ENCODE data around the gene C12orf50.
"Not testable (repeated sequence)": the region's sequence is repeated elsewhere in the genome, so short reads cannot be mapped to it uniquely, and the experiment has no call there.

The C12orf50 gene

DNA sequence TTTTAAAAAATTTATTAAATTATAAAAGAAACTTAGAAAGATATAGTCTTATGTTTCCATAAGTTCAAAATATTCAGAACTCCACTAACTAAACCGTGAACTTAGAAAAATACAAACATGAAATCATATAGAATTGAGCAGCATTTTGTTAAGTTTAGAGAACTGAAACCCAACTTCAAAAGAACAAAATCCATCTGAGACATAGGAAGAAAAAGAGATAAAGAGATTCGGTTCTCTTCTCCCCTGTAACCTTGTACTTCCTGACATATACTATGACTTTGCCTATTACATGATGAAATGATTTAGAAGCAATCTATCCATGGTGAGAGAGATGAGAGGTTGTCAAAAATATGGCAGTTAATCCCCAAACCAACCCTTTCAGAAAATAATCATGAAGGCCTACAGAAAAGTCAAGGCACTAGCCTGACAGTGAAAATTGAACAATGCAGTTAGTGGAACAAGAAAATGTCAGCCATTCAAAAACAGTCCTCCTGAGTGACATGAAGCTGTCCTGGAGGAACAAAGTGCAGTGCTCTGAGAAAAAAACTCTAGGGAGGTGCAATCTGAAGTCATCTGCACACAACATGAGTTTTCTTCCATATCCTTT is 44.0 kb downstream of the C12orf50 start:
- DNase-seq, result no peak

DNA sequence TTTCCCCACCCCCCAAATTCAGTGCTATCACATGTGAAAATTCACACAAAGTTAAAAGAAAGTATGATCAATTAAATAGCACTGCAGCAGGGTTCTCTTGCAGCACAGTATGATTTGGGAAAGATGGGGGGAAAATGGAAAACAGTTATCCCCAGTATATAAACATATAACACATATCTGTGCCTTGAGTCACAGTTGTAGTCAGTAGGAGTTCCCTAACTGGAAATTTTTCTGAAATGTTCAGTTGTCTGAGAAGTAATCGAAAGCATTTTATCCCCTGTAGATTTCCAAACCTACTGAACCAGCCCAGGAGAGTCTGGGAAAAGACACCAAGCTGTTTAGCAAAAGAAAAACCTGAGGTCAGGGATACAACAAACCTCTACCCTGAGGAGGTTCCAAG is 47.0 kb downstream of the C12orf50 start:
- no peak for DNase-seq

GRCh38 chr12:87981495-87981894 is 47.7 kb downstream of the C12orf50 start:
- no peak for DNase-seq

DNA sequence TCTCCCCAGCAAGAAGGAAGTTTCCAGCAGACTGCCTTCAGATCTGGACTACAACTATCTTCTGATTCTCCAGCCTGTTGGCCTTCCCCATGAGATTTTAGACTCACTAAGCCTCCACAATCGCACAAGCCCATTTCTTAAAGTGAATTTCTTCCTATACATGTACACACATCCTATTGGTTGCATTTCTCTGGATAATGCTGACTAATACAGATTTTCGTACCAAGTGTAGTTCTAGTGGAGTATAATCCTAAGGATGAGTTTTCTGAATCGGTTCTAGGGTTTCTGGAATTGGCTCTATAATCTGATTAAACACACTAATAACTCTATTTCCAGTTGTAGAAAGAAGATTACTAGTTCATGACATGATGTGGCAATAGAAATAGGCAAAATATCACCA is 53.3 kb downstream of the C12orf50 start:
- no peak for DNase-seq

DNA sequence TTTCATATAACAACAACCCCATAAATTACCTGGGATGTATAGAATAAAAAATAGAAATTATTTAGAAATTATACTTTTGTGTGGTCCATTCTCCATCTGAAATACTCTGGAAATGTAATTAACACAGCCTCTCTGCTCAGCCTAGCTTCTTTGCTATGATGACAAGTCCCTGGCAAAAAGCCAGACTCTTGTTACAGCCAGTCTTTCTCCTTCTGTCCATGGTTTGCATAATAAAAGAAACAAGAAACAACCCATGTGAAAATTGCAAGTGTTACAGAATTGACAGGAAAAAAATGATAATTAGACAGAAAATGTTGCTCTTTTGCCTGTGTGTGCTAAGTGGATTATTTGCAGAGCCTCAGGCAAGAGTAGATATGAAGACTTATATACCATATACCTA is 61.3 kb downstream of the C12orf50 start:
- peak; percentile 63 for DNase-seq

- DNase-seq, result peak; percentile 93
Observed at GRCh38 chr12:87960566-87960965, 68.6 kb downstream of the C12orf50 start.

- DNase-seq, result not testable (repeated sequence)
Observed at GRCh38 chr12:87954028-87954427, 75.2 kb downstream of the C12orf50 start.

DNA sequence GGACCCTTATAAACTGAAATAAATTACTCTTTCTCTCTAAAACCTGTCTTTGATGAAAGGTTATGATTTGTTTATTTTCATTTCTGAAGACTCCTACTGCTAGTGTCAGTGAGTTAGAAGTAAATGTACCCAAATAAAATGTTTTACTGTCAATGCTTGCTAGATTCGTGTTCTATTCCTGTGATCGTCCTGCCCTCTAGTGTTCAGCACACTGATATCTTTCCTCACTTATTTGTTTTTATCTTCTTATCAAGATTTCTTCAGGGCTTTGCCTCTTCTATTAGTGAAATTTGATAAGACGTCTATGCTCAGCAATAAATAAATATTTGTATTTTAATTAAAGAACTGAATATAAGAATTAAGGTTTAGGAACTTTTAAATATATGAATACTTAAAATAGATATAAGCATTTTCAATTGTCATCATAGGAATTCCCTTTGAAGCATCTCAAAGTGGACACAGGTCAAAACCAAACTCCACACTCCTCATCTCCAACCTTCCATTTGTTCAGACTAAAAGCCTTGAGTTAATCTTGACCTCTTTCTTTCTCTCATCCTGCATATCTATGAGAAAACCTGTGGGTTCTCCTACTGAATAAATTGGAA is 75.8 kb downstream of the C12orf50 start:
- peak; percentile 56 for DNase-seq

DNA sequence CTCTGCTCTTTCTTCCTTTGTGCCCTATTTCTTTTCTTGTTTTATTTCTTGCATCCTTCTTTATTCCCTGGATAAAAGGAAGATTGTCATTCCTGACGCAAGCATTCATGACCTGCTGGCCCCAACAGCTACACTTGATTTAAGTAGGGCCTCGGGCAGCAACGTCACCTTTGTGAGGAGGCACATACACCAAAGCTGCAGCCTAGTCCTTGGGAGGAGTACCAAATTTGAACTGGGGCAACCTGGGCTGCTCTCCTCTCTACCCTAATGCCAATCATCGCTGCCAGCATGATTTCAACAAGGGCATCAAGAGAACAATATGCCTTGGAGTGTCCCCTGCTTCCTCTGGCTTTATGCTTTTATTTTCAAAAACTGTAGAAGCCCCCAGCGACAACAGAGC is 76.4 kb downstream of the C12orf50 start:
- DNase-seq, result no peak

DNA sequence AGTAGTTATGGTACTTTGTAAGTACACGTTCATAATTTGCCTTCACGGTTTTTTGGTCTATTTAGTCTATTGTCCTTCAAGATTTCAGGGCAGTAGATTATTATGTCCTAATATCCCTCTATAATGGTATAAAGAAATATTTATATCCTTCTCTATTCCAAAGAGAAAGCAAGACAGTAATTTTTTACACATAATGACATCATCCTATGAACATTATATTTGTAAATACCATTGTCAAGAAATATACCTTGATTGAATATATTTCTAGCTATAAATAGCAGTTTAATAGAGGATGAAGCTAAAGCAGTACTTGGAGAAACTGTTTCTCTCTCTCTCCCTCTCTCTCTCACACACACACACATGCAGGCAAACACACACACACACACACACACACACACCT is 77.0 kb downstream of the C12orf50 start:
- no peak for DNase-seq

GRCh38 chr12:87943762-87944161 is 85.4 kb downstream of the C12orf50 start:
- peak; percentile 96 for DNase-seq

- DNase-seq, result peak; percentile 89
Observed at GRCh38 chr12:87943023-87943422, 86.2 kb downstream of the C12orf50 start.

DNA sequence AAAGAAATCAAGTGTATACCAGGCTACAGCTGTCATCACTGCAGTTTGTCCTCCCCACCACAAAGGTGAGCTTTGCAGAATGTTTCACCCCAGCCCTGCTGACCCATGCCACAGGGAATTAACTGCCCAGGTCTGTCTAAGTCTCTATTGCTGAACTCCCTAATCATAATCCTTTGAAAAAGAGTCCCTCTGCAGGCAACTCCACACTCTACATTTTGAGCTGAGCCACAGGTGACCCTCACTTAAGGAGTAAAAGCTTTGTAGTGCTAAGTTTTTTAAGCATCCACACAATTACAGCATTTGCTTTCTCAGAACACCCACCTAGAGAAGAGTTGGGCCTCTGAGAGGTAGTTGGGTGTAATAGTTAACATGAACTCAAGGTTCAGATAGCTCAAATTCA is 90.0 kb downstream of the C12orf50 start:
- no peak for DNase-seq

- no peak for DNase-seq
Observed at GRCh38 chr12:87935216-87935615, 94.0 kb downstream of the C12orf50 start.

DNA sequence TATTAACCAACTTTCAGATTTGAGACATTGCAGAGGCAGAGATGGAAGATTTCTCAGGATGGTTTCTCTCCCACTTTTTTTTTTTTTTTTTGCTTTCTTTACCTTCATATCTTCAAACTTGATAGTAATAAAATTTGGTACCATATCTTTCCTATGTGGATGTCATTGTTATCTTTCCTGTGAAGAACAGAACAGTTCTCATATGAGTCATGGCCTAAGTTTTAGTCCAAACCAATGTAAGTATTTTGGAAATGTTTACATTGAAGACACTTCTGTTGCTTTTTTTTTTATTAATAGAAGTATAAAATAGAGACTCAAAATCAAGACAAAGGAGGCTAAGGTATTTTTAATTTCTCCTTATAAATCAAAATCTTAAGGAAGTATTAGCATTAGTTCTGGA is 95.2 kb downstream of the C12orf50 start:
- no peak for DNase-seq

- DNase-seq, result peak; percentile 21
Observed at GRCh38 chr12:87931812-87932211, 97.4 kb downstream of the C12orf50 start.

DNA sequence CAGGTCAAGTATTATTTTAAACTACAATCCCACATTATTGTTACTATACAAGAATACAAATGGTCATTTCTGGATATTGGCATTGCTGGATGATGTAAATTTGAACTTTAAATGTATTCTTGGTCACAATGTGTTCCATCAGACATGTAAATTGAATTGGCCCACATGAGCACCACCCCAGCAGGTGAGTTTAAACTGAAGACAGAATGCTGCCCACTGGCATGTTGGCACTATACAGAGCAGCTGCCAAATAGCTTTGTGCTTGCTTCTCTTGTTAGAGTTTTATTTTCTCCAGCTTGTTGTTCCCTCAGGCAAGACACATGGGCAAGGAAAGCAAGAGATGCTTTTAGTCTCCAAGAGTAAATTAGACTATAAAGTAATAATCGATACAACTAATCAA is 98.6 kb downstream of the C12orf50 start:
- DNase-seq, result peak; percentile 45
